GM21528 (cell line): ENCODE results near the gene DEFB124.
A peak's percentile ranks its signal among the peaks of the same experiment; 100 is the strongest.
"Not testable (repeated sequence)": the region's sequence is repeated elsewhere in the genome, so short reads cannot be mapped to it uniquely, and the experiment has no call there.

Experiments used
- ATAC-seq: cut with Tn5 transposase; IDR thresholded peaks from one replicate; pipeline ENCODE4 v1.9.1; 2021; ENCODE audit warnings: mild to moderate bottlenecking, moderate library complexity; ENCODE audit not compliant: unreplicated experiment, low FRiP score

Gene DEFB124, protein sequence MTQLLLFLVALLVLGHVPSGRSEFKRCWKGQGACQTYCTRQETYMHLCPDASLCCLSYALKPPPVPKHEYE

DNA sequence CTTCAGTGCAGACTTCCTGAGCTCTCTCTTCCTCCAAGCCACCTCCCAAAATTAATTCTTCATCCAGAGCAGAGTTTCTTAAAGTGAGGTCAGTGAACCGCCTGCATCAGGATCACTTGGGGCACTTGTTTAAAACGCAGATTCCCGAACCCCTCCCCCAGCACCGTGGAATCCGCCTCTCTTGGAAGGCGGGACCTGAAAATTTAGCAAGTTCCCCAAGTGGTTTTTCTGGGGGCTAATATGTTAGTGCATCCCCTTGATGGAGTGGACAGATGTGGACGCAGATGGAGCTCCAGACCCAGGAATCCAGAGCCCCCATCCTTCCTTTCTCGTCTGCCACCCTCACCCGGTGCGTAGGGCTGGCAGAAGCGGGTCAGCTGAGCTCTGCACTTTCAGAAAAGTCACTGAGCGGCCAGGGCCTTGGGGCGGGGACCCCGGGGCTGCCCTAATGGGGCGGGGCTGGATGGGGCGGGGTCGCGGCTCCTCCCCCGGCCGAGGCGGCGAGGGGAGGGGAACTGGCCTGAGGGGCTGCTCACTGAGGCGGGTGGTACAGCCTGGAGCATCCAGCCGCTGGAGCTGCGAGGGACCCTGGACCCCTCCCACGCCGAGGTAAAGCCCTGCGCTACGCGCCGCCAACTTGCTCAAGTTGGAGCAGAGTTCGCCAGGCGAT, at the start of gene DEFB124, which contains the start of gene REM1:
DEFB124 (minus strand) TSS at position 370 of the 670 bp plus-strand sequence. CDS start 2,114 bp downstream, outside the sequence.
REM1 (plus strand) TSS at position 531 of the 670 bp plus-strand sequence. CDS start 1,158 bp downstream, outside the sequence.
- no peak for ATAC-seq

DNA sequence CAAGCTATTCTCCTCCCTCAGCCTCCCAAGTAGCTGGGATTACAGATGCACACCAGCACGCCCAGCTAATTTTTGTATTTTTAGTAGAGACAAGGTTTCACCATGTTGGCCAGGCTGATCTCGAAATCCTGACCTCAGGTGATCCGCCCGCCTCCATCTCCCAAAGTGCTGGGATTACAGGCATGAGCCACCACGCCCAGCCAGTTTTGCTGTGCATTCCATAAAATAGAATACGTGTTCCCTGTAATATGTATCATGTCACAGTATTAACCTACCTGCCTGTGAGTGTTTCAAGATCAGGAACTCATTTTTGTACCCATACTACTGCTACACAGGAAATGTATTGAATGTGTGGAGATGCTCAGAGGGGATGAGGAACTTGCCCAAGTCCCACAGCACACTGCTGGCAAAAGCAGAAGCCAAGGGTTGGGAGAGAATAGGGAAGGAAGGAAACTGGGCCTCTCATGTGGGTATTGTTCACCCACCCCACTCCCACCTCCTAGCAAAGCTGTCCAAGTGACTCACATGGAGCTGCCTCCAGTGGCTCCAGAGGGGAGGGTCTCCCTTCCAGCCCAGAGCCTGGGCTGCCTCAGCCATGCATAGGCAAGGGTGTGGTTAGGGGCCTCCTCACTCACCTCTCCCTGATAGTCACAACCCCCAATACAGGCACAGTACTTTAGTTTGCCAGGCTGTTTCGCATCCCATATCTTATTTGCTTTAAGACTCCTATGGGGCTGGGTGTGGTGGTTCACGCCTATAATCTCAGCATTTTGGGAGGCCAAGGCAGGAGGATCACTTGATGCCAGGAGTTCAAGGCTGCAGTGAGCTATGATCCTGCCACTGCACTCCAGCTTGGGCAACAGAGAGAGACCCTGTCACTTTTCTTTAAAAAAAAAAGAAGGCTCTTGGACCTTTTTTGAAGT, 48.7 kb upstream of the DEFB124 start:
- no peak for ATAC-seq

DNA sequence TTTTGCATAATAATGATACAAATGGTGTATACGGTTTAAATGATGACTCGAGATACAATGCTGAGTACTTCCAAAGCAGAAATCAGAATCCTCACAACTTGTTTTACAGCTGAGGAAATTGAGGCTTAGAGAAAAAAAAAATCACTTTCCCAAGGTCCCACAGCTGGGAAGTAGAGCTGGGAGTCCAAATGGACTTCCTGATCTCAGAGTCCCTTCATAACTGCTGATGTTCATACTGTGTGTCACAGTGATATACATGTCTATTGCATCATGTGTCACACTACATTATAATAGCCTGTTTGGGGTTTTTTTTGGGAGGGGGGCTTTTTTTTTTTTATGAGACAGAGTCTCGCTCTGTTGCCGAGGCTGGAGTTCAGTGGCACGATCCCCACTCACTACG, 47.8 kb upstream of the DEFB124 start:
- ATAC-seq = no peak

DNA sequence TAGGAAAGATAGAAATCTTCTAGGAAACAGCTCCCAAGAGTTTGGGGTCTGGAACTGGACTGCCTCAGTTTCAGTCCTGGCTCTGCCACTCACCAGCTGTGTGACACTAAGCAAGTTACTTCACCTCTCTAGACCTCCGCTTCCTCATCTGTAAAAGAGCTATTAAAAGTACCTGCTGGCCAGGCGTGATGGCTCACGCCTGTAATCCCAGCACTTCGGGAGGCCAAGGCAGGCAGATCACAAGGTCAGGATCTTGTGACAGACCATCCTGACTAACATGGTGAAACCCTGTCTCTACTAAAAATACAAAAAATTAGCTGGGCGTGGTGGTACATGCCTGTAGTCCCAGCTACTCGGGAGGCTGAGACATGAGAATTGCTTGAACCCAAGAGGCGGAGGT, 46.3 kb upstream of the DEFB124 start:
- ATAC-seq = not testable (repeated sequence)

DNA sequence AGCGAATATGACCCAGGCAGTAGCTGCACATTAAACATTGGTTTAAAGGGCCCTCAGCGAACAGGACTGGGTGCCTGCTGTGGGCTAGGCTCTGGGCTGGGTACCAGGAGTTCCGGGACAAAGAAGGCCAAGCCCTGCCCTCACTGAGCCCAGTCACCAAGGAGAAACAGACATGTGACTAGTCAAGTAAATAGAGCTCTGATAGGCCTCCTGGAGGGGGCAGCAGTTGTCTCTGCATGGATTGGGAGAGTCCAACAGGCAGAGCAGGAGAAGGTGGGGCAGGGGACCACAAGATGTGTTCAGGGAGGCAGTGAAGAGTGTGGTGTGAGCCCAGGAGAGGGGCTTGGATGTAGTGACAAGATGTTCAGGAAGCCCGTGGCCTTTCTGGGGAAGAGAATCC, 42.4 kb upstream of the DEFB124 start:
- ATAC-seq = no peak

DNA sequence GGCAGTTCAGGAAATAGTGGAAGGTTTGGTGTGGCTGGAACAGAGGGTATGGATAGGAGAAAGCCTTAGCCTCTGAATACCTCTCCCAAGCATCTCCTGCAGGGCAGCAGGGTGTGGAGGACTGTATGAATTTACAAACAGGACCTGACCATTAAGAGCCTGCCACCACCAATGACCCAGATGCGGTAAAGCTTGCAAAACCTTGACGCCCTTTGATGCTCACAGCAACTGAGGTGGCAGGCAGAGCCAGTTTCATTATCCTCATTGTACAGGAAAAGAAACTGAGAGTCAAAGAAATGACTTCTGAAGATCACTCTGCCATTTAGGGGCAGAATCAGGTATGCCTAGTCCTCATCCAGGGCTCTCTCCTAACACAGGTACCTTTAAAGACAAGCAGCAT, 41.7 kb upstream of the DEFB124 start:
- ATAC-seq = no peak

DNA sequence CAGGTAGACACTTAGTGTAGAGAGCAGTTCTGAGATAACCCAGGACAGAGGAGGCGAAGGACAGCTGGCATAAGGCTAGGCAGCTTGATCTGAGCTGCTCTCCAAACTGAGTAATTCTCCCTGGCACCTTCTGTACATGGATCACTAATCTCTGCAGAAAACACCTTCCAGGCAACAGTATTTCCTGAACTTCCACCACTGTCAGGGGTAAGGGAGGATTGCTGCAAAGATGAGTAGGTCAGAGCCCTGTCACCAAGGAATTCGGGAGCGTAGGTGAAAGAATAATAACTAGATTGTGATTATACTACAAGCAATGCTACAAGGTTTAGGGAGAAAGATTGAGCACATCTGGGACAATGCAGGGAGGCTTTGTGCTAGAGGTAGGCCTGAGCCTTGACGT, 41.2 kb upstream of the DEFB124 start:
- ATAC-seq = no peak

DNA sequence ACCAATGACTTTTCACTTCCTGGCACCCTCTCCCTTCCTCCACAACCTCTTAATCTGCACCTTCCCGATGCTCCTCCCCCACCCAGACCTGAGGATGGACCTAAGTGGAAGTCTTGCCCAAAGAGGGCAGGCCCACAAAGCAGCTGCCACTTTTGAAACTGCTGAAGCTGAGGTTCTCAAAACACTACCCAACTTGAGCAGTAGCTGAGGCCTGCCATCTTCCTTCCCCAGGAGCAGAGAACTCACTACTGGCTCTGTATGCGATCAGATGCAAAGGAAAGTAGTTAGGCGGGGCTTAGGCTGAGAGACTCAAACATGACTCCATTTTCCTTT, 40.8 kb upstream of the DEFB124 start:
- no peak for ATAC-seq

DNA sequence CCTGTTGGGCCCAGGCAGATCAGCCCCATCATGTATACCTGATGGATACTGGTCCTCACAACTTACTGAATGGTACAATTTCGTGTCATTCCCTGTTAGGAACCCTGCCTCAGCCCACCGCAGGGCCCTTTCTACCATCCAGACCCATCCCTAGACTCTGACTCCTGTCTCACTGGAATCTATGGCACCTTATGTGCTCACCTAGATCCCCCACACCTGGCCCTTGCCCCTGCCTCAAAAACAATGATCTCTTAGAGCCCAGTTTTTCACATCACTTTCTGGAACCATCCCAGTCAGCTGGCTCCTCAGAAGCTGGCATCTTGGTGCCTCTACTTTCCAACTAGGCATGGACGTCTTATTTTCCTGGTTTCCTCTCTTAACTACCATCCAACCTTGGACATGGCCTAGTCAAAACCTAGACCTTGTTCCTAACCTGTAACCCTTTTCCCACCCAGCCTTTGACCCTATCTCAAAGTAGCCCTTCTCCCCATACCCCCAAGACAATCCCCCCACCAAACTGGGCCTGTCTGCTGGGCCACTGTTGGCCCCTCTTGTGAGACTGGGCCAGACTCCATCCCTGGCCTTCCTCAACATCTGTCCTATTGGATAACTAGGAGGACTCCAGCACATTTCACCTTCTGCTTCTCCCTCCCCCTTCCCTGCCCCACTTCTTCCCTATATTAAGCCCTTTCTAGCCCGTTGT, 40.3 kb upstream of the DEFB124 start:
- ATAC-seq = no peak

DNA sequence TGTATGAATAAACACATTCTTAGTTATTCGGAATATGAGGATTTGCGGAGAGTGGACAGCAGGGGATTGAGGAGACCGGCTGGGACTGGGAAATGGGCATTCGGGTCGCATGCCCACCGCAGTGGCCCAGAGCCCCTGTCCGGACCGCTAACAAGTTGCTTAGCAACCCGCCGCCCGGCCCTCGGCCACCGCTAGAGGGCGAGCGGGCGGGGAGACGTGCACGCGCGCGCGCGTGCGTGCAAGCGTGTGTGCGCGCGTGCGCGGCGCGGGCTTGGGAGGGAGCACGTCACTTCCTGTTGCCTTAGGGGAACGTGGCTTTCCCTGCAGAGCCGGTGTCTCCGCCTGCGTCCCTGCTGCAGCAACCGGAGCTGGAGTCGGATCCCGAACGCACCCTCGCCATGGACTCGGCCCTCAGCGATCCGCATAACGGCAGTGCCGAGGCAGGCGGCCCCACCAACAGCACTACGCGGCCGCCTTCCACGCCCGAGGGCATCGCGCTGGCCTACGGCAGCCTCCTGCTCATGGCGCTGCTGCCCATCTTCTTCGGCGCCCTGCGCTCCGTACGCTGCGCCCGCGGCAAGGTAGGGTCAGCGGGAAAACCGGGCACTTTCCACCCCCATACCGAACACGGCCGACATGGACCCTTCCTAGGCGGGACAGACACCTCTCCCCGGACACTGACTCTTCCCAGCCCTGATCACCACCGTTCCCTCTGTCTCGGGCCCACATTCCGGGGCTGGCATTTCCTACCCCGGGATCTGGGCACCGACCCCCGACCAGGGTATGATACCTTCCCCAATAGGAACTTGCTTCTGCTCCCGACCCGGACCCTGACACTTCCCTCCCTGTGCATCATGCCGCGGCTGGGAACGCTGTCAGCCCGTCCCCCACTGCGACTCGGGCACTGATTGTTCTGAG, 39.5 kb upstream of the DEFB124 start, which contains the start of gene HM13:
HM13 (plus strand) TSS at position 289 of the 918 bp plus-strand sequence; CDS start at position 399, 110 bp downstream.
- peak; percentile 86 for ATAC-seq

DNA sequence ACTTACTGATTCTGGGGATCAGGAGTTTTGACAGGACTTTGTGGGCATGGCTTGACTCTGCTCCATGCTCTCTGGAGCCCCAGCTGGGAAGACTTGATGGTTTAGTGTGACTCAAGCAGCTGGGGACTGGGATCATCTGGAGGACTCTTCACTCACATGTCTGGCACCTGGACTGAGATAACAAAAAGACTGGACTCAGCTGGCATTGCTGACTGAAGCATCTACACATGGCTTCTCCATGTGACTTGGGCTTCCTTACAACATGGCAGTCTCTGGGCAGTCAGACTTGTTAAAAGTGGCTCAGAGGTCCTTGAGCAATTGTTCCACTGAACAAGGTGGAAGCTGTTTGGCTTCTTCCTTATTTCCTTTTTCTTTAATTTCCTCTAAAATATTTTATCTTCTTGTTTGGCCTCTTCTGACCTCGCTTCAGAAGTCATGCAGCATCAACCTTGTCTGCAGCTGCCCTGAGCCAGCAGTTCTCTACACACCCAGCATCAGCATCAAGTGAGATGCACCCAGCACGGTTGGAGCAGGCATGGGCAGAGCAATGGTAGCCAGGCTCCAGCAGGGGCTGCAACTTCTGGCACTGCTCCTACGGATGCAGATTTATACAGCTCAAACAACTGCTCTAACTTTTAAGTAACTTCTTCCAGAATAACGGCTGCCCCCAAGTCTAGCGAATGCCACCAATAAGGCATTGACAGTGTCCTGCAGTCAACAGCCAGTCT, 33.8 kb upstream of the DEFB124 start:
- ATAC-seq = no peak

DNA sequence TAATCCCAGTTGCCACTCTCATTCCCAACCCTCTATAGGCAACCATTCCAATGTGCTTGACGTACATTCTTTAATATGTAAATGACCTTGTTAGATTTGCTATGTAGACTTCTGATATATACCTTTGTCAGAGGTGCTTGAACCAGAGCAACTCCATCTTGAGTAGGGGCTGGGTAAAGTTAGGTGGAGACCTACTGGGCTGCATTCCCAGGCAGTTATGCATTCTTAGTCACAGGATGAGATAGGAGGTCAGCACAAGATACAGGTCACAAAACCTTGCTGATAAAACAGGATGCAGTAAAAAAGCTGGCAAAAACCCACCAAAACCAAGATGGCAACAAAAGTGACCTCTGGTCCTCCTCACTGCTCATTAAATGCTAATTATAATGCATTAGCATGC, 31.0 kb upstream of the DEFB124 start:
- no peak for ATAC-seq

DNA sequence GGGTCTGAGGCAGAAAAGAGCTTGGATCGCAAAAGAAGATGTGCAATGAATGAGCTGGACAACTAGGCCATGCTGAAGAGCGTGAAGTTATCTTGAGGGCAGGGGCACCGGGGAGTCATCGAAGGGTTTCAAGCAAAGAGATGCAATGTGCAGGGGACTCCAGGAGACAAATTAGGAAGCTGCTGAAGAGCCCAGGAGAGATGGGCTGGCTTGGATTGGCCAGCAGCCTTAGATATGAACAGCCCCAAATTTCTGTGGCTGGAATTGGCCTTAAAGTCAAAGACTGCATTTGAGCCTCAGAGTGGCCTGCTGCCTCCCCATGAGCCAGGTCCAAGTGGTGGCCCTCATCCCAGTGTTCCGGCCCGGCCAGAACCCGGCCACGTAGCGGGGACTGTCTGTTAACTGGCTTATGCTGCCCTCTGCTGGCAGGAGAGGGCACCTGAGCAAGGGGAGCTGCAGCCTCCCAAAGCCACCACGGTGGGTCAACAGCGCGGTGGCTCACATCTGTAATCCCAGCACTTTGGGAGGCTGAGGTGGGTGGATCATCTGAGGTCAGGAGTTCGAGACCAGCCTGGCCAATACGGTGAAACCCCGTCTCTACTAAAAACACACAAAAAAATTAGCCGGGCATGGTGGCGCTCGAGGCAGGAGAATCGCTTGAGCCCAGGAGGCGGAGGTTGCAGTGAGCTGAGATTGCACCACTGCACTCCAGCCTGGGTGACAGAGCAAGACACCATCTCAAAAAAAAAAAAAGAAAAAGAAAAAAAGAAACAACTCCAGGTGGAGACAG, 28.2 kb upstream of the DEFB124 start:
- ATAC-seq = peak; percentile 91

DNA sequence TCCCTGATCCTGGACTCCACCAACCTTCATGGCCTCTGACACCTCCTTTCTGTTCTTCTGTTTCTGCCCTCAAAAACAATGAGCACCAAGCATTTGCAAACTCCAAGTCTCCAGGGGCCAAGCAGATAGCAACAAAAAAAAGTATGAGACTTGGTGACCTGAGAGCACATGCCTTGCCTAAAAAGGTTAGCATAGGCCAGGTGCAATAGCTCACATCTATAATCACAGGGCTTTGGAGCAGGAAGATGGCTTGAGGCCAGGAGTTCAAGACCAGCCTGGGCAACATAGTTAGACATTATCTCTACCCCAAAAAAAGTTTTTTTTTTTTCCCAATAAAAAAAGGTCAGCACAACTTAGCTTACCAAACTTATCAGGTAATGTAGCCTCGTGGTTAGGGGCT, 25.6 kb upstream of the DEFB124 start:
- ATAC-seq = no peak

DNA sequence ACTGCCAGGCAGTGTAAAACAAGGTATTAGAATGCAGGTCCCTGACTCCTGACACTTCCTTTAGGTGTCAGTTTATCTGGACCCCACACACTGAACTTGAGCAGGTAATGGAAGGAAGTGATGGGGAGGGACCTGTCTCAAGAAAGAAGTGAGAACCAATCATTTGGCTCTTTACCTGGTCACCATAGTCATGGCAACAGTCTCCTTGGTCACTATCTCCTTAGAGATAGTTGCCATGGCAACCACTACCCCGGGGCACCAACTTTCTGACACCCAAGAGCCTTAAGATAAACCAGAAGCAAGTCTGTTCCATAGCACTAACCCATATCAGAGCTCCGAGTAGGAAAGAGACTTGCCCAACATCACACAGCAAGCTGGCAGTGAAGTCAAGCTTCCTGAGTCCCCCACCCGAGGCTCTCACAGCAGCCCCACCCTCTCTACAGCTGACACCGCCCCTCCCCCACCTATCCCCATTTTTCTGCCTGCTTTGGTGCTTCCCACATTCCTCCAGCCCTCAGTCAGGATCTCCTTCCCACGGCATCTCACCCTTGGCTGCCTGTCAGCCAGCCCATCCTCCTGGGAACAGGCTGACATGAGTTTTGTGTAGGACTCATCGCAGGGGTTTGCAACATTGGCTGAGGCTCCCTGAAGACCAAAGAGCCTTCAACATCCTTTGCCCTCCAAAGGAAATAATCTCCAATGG, 23.1 kb upstream of the DEFB124 start:
- ATAC-seq = no peak

DNA sequence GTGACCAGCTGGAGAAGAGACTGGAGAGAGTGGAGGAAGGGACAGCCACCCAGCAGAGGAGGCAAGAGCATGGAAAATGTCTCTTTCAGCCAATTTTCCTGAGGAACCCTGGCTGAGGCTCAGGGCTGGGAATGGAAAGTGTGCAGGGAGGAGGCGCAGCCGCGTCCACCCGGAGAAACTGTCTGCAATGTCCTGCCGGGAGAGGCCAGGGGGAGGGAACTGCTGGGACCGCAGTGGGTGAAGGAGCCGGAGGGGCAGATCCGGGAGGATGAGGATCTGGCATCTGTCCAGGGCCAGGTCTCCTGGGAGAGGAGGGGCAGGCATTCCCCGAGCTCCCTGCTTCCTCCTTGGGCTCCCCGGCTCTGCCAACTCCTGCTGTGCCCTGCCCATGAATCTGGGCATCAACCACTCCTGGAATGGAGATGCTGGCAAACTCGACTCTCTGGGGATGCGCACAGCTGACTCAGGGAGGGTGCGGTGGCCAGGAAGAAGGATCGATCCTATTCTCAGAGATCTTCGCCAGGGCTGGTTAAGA, 21.9 kb upstream of the DEFB124 start:
- no peak for ATAC-seq

DNA sequence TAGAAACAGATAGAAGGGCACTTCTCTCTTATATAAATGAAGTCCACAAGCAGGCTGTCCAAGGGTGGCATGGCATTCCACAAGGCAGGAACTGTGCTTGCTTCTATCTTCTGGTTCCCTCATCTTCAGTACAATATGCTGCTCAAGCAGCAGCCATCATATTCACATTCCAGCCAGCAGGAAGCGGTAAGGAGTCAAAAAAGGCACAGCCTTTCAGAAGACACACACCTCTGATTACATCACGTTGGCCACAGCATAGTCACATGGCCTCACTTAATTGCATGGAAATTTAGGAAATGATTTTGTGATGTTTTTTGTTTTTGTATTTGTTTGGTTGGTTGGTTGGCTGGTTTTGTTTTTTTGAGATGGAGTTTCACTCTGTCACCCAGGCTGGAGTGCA, 19.2 kb upstream of the DEFB124 start:
- no peak for ATAC-seq

DNA sequence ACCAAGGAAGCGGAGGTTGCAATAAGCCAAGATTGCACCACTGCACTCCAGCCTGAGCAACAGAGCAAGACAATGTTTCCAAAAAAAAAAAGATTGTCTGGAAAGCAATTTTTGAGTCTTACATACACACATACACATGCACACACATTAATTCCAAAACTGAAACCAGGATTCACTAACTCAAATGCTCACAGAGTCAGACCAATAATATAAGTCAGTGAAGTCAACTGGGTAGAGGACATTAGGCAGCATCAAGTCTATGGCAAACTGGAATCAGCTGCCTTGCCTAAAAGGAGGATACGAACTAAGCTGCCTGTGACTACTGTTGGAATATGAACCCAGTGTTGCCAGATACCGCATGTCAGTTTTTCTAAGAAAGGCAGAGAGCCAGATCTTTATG, 15.8 kb upstream of the DEFB124 start:
- no peak for ATAC-seq
